ENCODE measurements around the gene TGFB1I1. TPM values are rescaled to one million over a fixed set of nuclear protein-coding genes. Genes with fewer than 3 reads are reported as not detected.

Gene TGFB1I1
- total and polyA plus RNA-seq, 2 donors (not counting 1 experiment from before 2014, with no cell fraction given): 0.16 to 4.0 TPM

DNA sequence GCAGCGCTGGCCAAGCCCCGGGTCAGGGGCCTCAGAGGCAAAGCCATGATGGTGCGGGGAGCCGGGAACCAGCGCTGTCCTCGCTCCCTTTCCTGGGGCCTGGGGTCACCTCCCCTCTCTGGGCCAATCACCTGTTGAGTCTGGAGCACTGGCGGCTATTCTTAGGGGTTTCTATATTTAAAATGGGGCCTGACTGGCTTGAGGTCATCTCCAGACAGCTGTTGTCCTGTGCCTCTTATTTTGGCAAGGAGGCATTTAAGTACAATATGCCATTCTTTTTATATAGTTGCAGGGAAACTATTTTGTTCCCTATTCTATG lies 43.7 kb upstream of the TGFB1I1 start, which contains the start of gene COX6A2:
COX6A2 (minus strand) TSS at position 82 of the 319 bp plus-strand sequence; CDS start at position 47, 35 bp downstream.
- Histone ChIP-seq H3K36me3 (replicated peaks in 1 of 2; ENCODE audit: control extremely low read depth in 1 of 2, control insufficient read depth in 1 of 2, extremely low read depth in 1 of 2, insufficient read depth in 2 of 2, low read length in 1 of 2) (no peaks in the 10 kb centered on the region), H3K27me3 (replicated peaks in 1 of 4; ENCODE audit: control extremely low read depth in 1 of 4, control insufficient read depth in 3 of 4, insufficient read depth in 4 of 4, low read length in 3 of 4) (no peaks in the 10 kb centered on the region), H3K27ac (ENCODE audit: low read length in 2 of 2) (no peak within 1 kb of the TSS), H3K79me2 (ENCODE audit: control insufficient read depth, insufficient read depth, low read length) (no peaks in the 10 kb centered on the region), H2AFZ (ENCODE audit: insufficient read depth, low read depth, low read length, poor library complexity, severe bottlenecking) (peak within 1 kb of the TSS; percentile 62), H3K4me1 (ENCODE audit: control insufficient read depth in 2 of 2, insufficient read depth in 2 of 2, low read length in 2 of 2) (peaks cover 3 to 7% of the 10 kb centered on the region in 2 donors), H3K4me2 (replicated peaks; ENCODE audit: low read depth, low read length, poor library complexity, severe bottlenecking) (peak within 1 kb of the TSS; percentile 71), H3K4me3 (ENCODE audit: control extremely low read depth in 1 of 5, extremely low read depth in 1 of 5, insufficient read depth in 1 of 5, low read depth in 2 of 5, low read length in 4 of 5) (peak within 1 kb of the TSS in 4 of 5 experiments; percentile 2 to 40 (median 20)), H3K9me3 (ENCODE audit: control extremely low read depth in 1 of 3, control insufficient read depth in 2 of 3, insufficient read depth in 1 of 3, low read length in 2 of 3) (peaks cover 0 to 9% (median 0%) of the 10 kb centered on the region in 3 donors), H3K9ac (ENCODE audit: low read length) (no peak within 1 kb of the TSS), H4K20me1 (ENCODE audit: control insufficient read depth, insufficient read depth, low read length, poor library complexity, severe bottlenecking) (no peaks in the 10 kb centered on the region)
- ATAC-seq (ENCODE audit: low read depth) (no peak), DNase-seq (no peak)
- ChIA-PET POLR2A (no interaction called here), CTCF (interaction anchor here (1.6 kb wide), 1 partner anchor 11 kb away, joined by 3 read pairs; no protein-coding TSS in a partner anchor)
- Mint-ChIP-seq H3K27ac (no peak within 1 kb of the TSS), H3K27me3 (peaks cover 15% of the 10 kb centered on the region), H3K4me3 (peak within 1 kb of the TSS; percentile 45), H3K9me3 (ENCODE audit: insufficient read depth) (no peaks in the 10 kb centered on the region), H3K4me1 (peaks cover 2% of the 10 kb centered on the region)
- TF ChIP-seq, protein P1, sequence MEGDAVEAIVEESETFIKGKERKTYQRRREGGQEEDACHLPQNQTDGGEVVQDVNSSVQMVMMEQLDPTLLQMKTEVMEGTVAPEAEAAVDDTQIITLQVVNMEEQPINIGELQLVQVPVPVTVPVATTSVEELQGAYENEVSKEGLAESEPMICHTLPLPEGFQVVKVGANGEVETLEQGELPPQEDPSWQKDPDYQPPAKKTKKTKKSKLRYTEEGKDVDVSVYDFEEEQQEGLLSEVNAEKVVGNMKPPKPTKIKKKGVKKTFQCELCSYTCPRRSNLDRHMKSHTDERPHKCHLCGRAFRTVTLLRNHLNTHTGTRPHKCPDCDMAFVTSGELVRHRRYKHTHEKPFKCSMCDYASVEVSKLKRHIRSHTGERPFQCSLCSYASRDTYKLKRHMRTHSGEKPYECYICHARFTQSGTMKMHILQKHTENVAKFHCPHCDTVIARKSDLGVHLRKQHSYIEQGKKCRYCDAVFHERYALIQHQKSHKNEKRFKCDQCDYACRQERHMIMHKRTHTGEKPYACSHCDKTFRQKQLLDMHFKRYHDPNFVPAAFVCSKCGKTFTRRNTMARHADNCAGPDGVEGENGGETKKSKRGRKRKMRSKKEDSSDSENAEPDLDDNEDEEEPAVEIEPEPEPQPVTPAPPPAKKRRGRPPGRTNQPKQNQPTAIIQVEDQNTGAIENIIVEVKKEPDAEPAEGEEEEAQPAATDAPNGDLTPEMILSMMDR (IDR thresholded peaks at IDR 0.05): no peak
- no peak for TF ChIP-seq EZH2 (IDR thresholded peaks at IDR 0.05; ENCODE audit: borderline replicate concordance, insufficient read depth, low read depth, low read length, poor library complexity, severe bottlenecking)
- intact Hi-C loops (cut with micrococcal nuclease): no loop called here
- WGBS (ENCODE audit: insufficient coverage): 90% methylated on average over 6 of the region's 7 CpGs

DNA sequence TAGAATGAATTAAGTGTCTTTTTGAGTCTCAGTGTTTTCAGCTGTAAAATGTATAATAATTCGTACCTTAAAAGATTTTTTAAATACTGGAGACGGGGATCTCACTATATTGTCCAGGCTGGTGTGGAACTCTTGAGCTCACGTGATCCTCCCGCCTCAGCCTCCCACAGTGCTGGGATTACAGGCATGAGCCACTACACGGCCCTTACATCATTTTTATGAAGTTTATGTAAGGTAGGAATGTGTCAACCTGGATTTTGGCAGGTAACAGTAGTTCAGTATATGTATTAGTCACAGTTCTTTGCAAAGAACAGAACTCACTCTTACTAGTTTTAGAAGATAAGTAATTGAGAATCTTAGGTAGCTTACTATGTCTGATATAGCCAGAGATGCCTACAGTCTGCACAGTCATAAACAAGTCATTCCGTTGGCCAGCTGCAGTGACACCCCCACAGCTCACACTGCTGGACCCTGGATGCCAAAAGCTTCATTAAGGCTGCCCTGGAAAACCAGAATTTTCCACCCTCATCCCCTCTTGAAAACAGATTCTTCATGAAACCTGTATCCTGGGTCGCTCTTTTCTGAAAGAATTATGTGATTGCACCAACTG lies 43.2 kb upstream of the TGFB1I1 start:
- ChIA-PET POLR2A (no interaction called here), CTCF (interaction anchor here (1.2 to 1.6 kb wide), 2 partner anchors 10 to 287 kb away, joined by 3 to 6 read pairs; no protein-coding TSS in a partner anchor)
- peaks cover 3 to 7% of the 10 kb centered on the region in 2 donors for H3K4me1 ChIP-seq (ENCODE audit: control insufficient read depth in 2 of 2, insufficient read depth in 2 of 2, low read length in 2 of 2)
- H3K27me3 ChIP-seq (replicated peaks in 1 of 4; ENCODE audit: control extremely low read depth in 1 of 4, control insufficient read depth in 3 of 4, insufficient read depth in 4 of 4, low read length in 3 of 4): no peaks in the 10 kb centered on the region
- DNase-seq (no peak), ATAC-seq (ENCODE audit: low read depth) (no peak)
- peaks cover 2% of the 10 kb centered on the region for H3K4me1 Mint-ChIP-seq
- H3K27ac ChIP-seq (ENCODE audit: low read length in 2 of 2): no peak overlapping the region
- no peak overlapping the region for H3K4me2 ChIP-seq (replicated peaks; ENCODE audit: low read depth, low read length, poor library complexity, severe bottlenecking)
- intact Hi-C loops (cut with micrococcal nuclease): no loop called here
- H3K79me2 ChIP-seq (ENCODE audit: control insufficient read depth, insufficient read depth, low read length): no peaks in the 10 kb centered on the region
- H4K20me1 ChIP-seq (ENCODE audit: control insufficient read depth, insufficient read depth, low read length, poor library complexity, severe bottlenecking): no peaks in the 10 kb centered on the region
- no peak overlapping the region for H3K27ac Mint-ChIP-seq
- no peaks in the 10 kb centered on the region for H3K36me3 ChIP-seq (replicated peaks in 1 of 2; ENCODE audit: control extremely low read depth in 1 of 2, control insufficient read depth in 1 of 2, extremely low read depth in 1 of 2, insufficient read depth in 2 of 2, low read length in 1 of 2)
- peaks cover 12% of the 10 kb centered on the region for H3K27me3 Mint-ChIP-seq
- WGBS (ENCODE audit: insufficient coverage): 100% methylated on average over 2 of the region's 7 CpGs
- H2AFZ ChIP-seq (ENCODE audit: insufficient read depth, low read depth, low read length, poor library complexity, severe bottlenecking): no peak overlapping the region
- no peak overlapping the region for H3K4me3 Mint-ChIP-seq
- H3K4me3 ChIP-seq (ENCODE audit: control extremely low read depth in 1 of 5, extremely low read depth in 1 of 5, insufficient read depth in 1 of 5, low read depth in 2 of 5, low read length in 4 of 5): no peak overlapping the region
- H3K9me3 ChIP-seq (ENCODE audit: control extremely low read depth in 1 of 3, control insufficient read depth in 2 of 3, insufficient read depth in 1 of 3, low read length in 2 of 3): peaks cover 0 to 9% (median 0%) of the 10 kb centered on the region in 3 donors
- no peak overlapping the region for H3K9ac ChIP-seq (ENCODE audit: low read length)
- TF ChIP-seq EZH2 (IDR thresholded peaks at IDR 0.05; ENCODE audit: borderline replicate concordance, insufficient read depth, low read depth, low read length, poor library complexity, severe bottlenecking): no peak
- TF ChIP-seq, protein P1 (IDR thresholded peaks at IDR 0.05): no peak
- H3K9me3 Mint-ChIP-seq (ENCODE audit: insufficient read depth): no peaks in the 10 kb centered on the region
